IMR-90 (cell line): Measurements from ENCODE around the gene SLC39A11. TPM values are rescaled to one million over a fixed set of nuclear protein-coding genes. Genes with fewer than 3 reads are reported as not detected.

Experiments
- ATAC-seq: fragments of 200-7000 bp; cut with Tn5 transposase; 2 replicates; pipeline ENCODE4 v1.9.1; 2020; ENCODE audit warnings: low read depth, mild to moderate bottlenecking, moderate library complexity
- BruUV-seq: library from RNA; stranded (reverse); fragments of 400-500 nt; replicated peaks from 2 replicates; lab custom pipeline; 2021; lab: Mats Ljungman, UMichigan
- CTCF ChIA-PET: fragments of 300-600 bp; formaldehyde crosslinking; extraction: SDS; loops from one replicate; lab custom pipeline; 2021; ENCODE audit warnings: antibody characterized with exemption; lab: Yijun Ruan, JAX
- POLR2A ChIA-PET: fragments of 300-600 bp; sonication (Branson Sonifier 250); formaldehyde crosslinking; loops from one replicate; lab custom pipeline; 2022; ENCODE audit warnings: antibody characterized with exemption; ENCODE audit not compliant: unreplicated experiment; lab: Charles Lee
- DNase-seq: peaks from one replicate; pipeline ENCODE4 v3.0.0; 2013
- H2AFZ ChIP-seq: replicated peaks from 2 replicates; pipeline ENCODE3; 2013; ENCODE audit warnings: low read length, mild to moderate bottlenecking; ENCODE audit not compliant: poor library complexity
- H2AK5ac ChIP-seq: 2 replicates; pipeline ENCODE4 v1.6.1; 2013; ENCODE audit warnings: low read depth, low read length, inconsistent platforms
- H2AK9ac ChIP-seq: replicated peaks from 2 replicates; pipeline ENCODE3; 2013; ENCODE audit warnings: mild to moderate bottlenecking, low read depth, low read length, moderate library complexity; ENCODE audit not compliant: poor library complexity
- H2BK120ac ChIP-seq: 2 replicates; pipeline ENCODE4 v1.6.1; 2013; ENCODE audit warnings: low read depth, low read length, inconsistent platforms
- H2BK15ac ChIP-seq: 3 replicates; pipeline ENCODE4 v1.6.1; 2013; ENCODE audit warnings: low read depth, low read length, inconsistent platforms
- H2BK20ac ChIP-seq: 2 replicates; pipeline ENCODE4 v1.6.1; 2013; ENCODE audit warnings: low read depth, mild to moderate bottlenecking, inconsistent platforms, low read length, moderate library complexity
- H2BK5ac ChIP-seq: 2 replicates; pipeline ENCODE4 v1.6.1; 2013; ENCODE audit warnings: mild to moderate bottlenecking, low read depth, low read length, inconsistent platforms; ENCODE audit not compliant: poor library complexity, severe bottlenecking
- H3K14ac ChIP-seq: replicated peaks from 2 replicates; pipeline ENCODE4 v1.6.1; 2013; ENCODE audit warnings: low read depth, low read length, inconsistent platforms
- H3K18ac ChIP-seq: 2 replicates; pipeline ENCODE4 v1.6.1; 2013; ENCODE audit warnings: low read depth, low read length, control low read depth
- H3K23ac ChIP-seq: 2 replicates; pipeline ENCODE4 v1.6.1; 2013; ENCODE audit warnings: low read depth, low read length, inconsistent platforms
- H3K27ac ChIP-seq: 2 replicates; pipeline ENCODE4 v1.5.1; 2013; ENCODE audit warnings: mild to moderate bottlenecking, control low read depth, low read length; ENCODE audit not compliant: insufficient read depth
- H3K27me3 ChIP-seq: 2 replicates; pipeline ENCODE4 v1.6.1; 2013; ENCODE audit warnings: low read length; ENCODE audit not compliant: control insufficient read depth, insufficient read depth
- H3K36me3 ChIP-seq: 2 replicates; pipeline ENCODE4 v1.6.1; 2013; ENCODE audit warnings: low read length, mixed read lengths; ENCODE audit not compliant: control insufficient read depth, insufficient read depth
- H3K4ac ChIP-seq: 2 replicates; pipeline ENCODE4 v1.6.1; 2013; ENCODE audit warnings: low read depth, low read length, inconsistent platforms
- H3K4me1 ChIP-seq: 2 replicates; pipeline ENCODE4 v1.6.1; 2013; ENCODE audit warnings: low read length, mixed read lengths; ENCODE audit not compliant: control insufficient read depth, insufficient read depth
- H3K4me2 ChIP-seq: 2 replicates; pipeline ENCODE4 v1.6.1; 2013; ENCODE audit warnings: low read depth, mild to moderate bottlenecking, control low read depth, low read length, moderate library complexity
- H3K4me3 ChIP-seq: 2 replicates; pipeline ENCODE4 v1.5.1; 2013; ENCODE audit warnings: low read depth, mild to moderate bottlenecking, control low read depth, low read length, moderate library complexity; ENCODE audit not compliant: insufficient read depth
- H3K56ac ChIP-seq: 2 replicates; pipeline ENCODE4 v1.6.1; 2013; ENCODE audit warnings: low read length, inconsistent platforms; ENCODE audit not compliant: insufficient read depth; ENCODE audit errors: extremely low read depth
- H3K79me1 ChIP-seq, 2 experiments: 2 replicates each; pipeline ENCODE4 v1.6.1; 2013; ENCODE audit warnings: low read length in 2 of 2, inconsistent platforms in 1 of 2, low read depth in 1 of 2
- H3K9ac ChIP-seq: 2 replicates; pipeline ENCODE4 v1.6.1; 2013; ENCODE audit warnings: low read depth, low read length, control low read depth
- H3K9me1 ChIP-seq: 2 replicates; pipeline ENCODE4 v1.6.1; 2013; ENCODE audit warnings: low read length, inconsistent platforms; ENCODE audit not compliant: insufficient read depth
- H3K9me3 ChIP-seq: 2 replicates; pipeline ENCODE4 v1.6.1; 2013; ENCODE audit warnings: low read length; ENCODE audit not compliant: control insufficient read depth, insufficient read depth
- H4K20me1 ChIP-seq: 2 replicates; pipeline ENCODE4 v1.6.1; 2013; ENCODE audit warnings: low read length, inconsistent platforms; ENCODE audit not compliant: insufficient read depth
- H4K5ac ChIP-seq: 2 replicates; pipeline ENCODE4 v1.6.1; 2013; ENCODE audit warnings: mild to moderate bottlenecking, low read depth, low read length, control low read depth
- H4K8ac ChIP-seq, 2 experiments: 2 replicates each; pipeline ENCODE4 v1.6.1; 2013; ENCODE audit warnings: low read depth in 2 of 2, low read length in 2 of 2, control low read depth in 1 of 2, inconsistent platforms in 1 of 2
- H4K91ac ChIP-seq: 2 replicates; pipeline ENCODE4 v1.6.1; 2013; ENCODE audit warnings: low read depth, low read length, inconsistent platforms; ENCODE audit not compliant: insufficient read depth
- NFE2L2 ChIP-seq: fragments of 150-350 bp; IDR thresholded peaks from 2 replicates; pipeline ENCODE4 v1.6.1; 2016; ENCODE audit warnings: low read depth, mild to moderate bottlenecking, low read length
- WGBS, 2 experiments: methylation state at CpG; one replicate each; pipeline versions ENCODE4 v1.1.5 to v1.1.7; 2013; ENCODE audit warnings: missing lambda C conversion rate in 2 of 2; ENCODE audit not compliant: insufficient read length in 1 of 2; ENCODE audit errors: extremely low coverage in 2 of 2; 5-methylcytosine and 5-hydroxymethylcytosine counted together
- dilution Hi-C: fragments of 300-500 bp; cut with HindIII; formaldehyde crosslinking; loops from one replicate; pipeline ENCODE4 v1.14.3; 2018; ENCODE audit warnings: low sequenced_read_pairs; ENCODE audit not compliant: unreplicated experiment
- in situ Hi-C: fragments of 300-500 bp; cut with MboI; formaldehyde crosslinking; loops from 3 replicates; pipeline ENCODE4 v1.14.3; 2019; ENCODE audit warnings: low sequenced_read_pairs, inconsistent platforms, mixed read lengths
- intact Hi-C: fragments of 100-400 bp; cut with micrococcal nuclease; formaldehyde crosslinking; loops from 2 replicates; pipeline ENCODE4 v1.10.0; 2022
- polyA plus RNA-seq, 3 experiments: library from polyadenylated mRNA; depleted of rRNA; stranded (reverse); fragments of >200 nt; gene quantifications; 2 replicates each; pipeline ENCODE4 v1.2.3, GENCODE V29; 2012; ENCODE audit warnings: low replicate concordance in 1 of 3
- total RNA-seq: library from RNA; depleted of rRNA; stranded (reverse); fragments of >200 nt; gene quantifications from 2 replicates; pipeline ENCODE4 v1.2.3, GENCODE V29; 2012

Gene SLC39A11
- total and polyA plus RNA-seq, 2 of the 4 experiments (the other 2 are of a cell fraction): 8.8 to 14.3 TPM

DNA sequence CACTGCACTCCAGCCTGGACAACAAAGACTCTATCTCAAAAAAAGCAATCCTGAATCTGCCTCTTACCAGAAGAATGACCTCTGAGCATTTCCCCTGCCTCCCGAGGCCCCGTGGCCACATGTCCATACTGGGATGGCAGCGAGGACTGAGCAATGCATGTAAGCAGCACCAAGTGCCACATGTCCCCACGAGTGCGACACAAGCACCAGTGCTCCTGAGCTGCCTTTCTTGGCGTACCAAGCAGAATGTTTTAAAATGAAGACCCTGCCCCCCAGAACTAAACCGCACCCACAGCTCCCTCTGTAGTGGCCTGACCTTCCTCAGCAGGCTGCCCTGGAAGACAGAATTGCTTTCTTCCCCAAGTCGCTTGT lies 373.3 kb downstream of the SLC39A11 start:
- peak overlapping the region; percentile 13 for H2AFZ ChIP-seq
- H3K4me3 ChIP-seq: no peak overlapping the region
- H3K9ac ChIP-seq: no peak overlapping the region
- H3K14ac ChIP-seq: no peak overlapping the region
- no peak overlapping the region for H2BK5ac ChIP-seq
- ATAC-seq: no peak
- H3K79me1 ChIP-seq: peaks cover 0 to 7% of the 10 kb centered on the region in 2 experiments; a peak in 1 of 4 replicates
- no TSS peak for BruUV-seq
- no peak overlapping the region; the same call in 1 of the 2 replicates for H3K27ac ChIP-seq
- H2BK120ac ChIP-seq: peak overlapping the region; percentile 75
- no peak for TF ChIP-seq NFE2L2
- peak overlapping the region; percentile 47 for H3K4ac ChIP-seq
- H3K56ac ChIP-seq: no peak overlapping the region
- peak overlapping the region; percentile 60 for H2BK20ac ChIP-seq
- no peak overlapping the region for H3K18ac ChIP-seq
- H4K91ac ChIP-seq: peak overlapping the region; percentile 76
- dilution Hi-C loops: no loop called here
- peaks cover 11% of the 10 kb centered on the region for H3K9me1 ChIP-seq
- H2AK5ac ChIP-seq: peak overlapping the region; percentile 90
- in situ Hi-C loops: loop anchor here (10.0 kb wide), 1 partner anchor 144 kb away; no protein-coding TSS in a partner anchor
- H3K23ac ChIP-seq: no peak overlapping the region
- WGBS, 2 experiments: no CpG with 5 or more reads among the region's 8 CpGs
- H3K4me2 ChIP-seq: no peak overlapping the region
- no peaks in the 10 kb centered on the region for H3K27me3 ChIP-seq
- H3K4me1 ChIP-seq: peaks cover 4% of the 10 kb centered on the region
- ChIA-PET CTCF (no interaction called here), POLR2A (no interaction called here)
- intact Hi-C loops: no loop called here
- no peaks in the 10 kb centered on the region for H3K36me3 ChIP-seq
- no peak for DNase-seq
- no peaks in the 10 kb centered on the region for H3K9me3 ChIP-seq
- H4K5ac ChIP-seq: no peak overlapping the region
- peak overlapping the region; percentile 59; the same call in 1 of the 3 replicates for H2BK15ac ChIP-seq
- peak overlapping the region; percentile 85 for H2AK9ac ChIP-seq
- no peaks in the 10 kb centered on the region for H4K20me1 ChIP-seq
- H4K8ac ChIP-seq: peak overlapping the region in 1 of 2 experiments; percentile 39; a peak in 1 of 4 replicates
